ENCODE measurements around the gene PCBP3.
"Not testable (repeated sequence)": the region's sequence is repeated elsewhere in the genome, so short reads cannot be mapped to it uniquely, and the experiment has no call there.

PCBP3 gene

GRCh38 chr21:45883090-45883489, 239.6 kb downstream of the PCBP3 start:
- no peak overlapping the region for H3K4me3 ChIP-seq (ENCODE audit: low read depth, low read length)
- in situ Hi-C loops (cut with HindIII; ENCODE audit: low sequenced_read_pairs): loop anchor here (5.0 kb wide), 1 partner anchor 69 kb away; no protein-coding TSS in a partner anchor
- TF ChIP-seq, protein P1, sequence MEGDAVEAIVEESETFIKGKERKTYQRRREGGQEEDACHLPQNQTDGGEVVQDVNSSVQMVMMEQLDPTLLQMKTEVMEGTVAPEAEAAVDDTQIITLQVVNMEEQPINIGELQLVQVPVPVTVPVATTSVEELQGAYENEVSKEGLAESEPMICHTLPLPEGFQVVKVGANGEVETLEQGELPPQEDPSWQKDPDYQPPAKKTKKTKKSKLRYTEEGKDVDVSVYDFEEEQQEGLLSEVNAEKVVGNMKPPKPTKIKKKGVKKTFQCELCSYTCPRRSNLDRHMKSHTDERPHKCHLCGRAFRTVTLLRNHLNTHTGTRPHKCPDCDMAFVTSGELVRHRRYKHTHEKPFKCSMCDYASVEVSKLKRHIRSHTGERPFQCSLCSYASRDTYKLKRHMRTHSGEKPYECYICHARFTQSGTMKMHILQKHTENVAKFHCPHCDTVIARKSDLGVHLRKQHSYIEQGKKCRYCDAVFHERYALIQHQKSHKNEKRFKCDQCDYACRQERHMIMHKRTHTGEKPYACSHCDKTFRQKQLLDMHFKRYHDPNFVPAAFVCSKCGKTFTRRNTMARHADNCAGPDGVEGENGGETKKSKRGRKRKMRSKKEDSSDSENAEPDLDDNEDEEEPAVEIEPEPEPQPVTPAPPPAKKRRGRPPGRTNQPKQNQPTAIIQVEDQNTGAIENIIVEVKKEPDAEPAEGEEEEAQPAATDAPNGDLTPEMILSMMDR (IDR thresholded peaks at IDR 0.05; ENCODE audit: low read depth, low read length, missing control alignments): no peak
- no peak for DNase-seq (ENCODE audit: low read depth)

DNA sequence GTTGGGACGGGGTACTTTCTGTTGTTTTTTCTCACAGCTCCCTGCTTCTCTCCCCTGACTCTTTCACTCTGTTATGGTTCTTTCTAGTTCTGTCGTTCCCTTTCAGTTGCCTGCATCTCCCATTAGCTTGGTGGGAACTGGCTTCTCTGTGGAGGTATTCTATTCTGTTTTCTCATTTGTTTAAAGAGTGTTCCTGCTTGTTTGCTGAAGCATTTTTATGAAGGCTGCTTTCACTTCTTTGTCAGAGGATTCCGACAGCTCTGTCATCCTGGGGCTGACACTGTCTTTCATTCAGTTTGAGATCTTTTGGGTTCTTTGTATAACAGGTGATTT, 242.0 kb downstream of the PCBP3 start:
- in situ Hi-C loops (cut with HindIII; ENCODE audit: low sequenced_read_pairs): no loop called here
- no peak overlapping the region for H3K4me3 ChIP-seq (ENCODE audit: low read depth, low read length)
- no peak for DNase-seq (ENCODE audit: low read depth)
- TF ChIP-seq, protein P1 (IDR thresholded peaks at IDR 0.05; ENCODE audit: low read depth, low read length, missing control alignments): no peak

DNA sequence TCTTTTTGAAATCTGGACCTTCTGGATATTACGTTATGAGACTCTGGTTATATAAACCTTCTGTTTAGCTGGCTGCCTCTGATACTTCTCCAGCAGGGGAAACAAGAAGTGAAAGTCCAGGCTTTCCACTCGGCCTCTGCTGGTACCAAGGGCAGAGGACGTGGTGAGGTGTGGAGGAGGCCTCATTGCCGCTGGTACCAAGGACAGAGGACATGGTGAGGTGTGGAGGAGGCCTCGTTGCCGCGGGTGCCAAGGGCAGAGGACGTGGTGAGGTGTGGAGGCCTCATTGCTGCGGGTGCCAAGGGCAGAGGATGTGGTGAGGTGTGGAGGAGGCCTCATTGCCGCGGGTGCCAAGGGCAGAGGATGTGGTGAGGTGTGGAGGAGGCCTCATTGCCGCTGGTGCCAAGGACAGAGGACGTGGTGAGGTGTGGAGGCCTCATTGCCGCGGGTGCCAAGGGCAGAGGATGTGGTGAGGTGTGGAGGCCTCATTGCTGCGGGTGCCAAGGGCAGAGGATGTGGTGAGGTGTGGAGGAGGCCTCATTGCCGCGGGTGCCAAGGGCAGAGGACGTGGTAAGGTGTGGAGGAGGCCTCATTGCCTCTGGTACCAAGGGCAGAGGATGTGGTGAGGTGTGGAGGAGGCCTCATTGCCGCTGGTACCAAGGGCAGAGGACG, 242.5 kb downstream of the PCBP3 start:
- H3K4me3 ChIP-seq (ENCODE audit: low read depth, low read length); DNase-seq (ENCODE audit: low read depth): not testable (repeated sequence)

DNA sequence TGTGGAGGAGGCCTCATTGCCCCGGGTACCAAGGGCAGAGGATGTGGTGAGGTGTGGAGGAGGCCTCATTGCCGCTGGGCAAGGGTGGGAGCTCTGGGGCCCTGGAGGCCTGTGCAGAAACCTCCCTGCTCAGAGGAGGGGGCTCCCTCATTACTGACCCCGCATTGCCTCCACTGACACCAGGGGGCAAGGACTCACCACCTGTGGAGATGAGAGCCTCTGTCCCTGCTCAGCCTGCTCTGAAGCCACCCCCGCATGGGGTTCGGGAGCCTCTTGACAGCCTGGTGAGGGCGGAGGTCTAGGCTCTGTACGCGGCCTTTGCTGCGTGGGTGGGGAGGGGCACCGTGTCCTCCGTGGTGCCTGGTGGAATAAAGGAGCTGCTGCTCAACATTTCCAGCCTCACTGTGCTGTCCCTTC, 243.1 kb downstream of the PCBP3 start:
- DNase-seq (ENCODE audit: low read depth): no peak
- H3K4me3 ChIP-seq (ENCODE audit: low read depth, low read length): no peak overlapping the region
- TF ChIP-seq, protein P1 (IDR thresholded peaks at IDR 0.05; ENCODE audit: low read depth, low read length, missing control alignments): no peak
- in situ Hi-C loops (cut with HindIII; ENCODE audit: low sequenced_read_pairs): no loop called here

More for the DNA sequence above, 242.5 kb downstream of the PCBP3 start:
- in situ Hi-C loops (cut with HindIII; ENCODE audit: low sequenced_read_pairs): not testable (repeated sequence)

- DNase-seq (ENCODE audit: low read depth): no peak
- no peak overlapping the region for H3K4me3 ChIP-seq (ENCODE audit: low read depth, low read length)
- TF ChIP-seq, protein P1 (IDR thresholded peaks at IDR 0.05; ENCODE audit: low read depth, low read length, missing control alignments): no peak
- in situ Hi-C loops (cut with HindIII; ENCODE audit: low sequenced_read_pairs): no loop called here
These were observed 243.6 kb downstream of the PCBP3 start for GRCh38 chr21:45887120-45887611.

DNA sequence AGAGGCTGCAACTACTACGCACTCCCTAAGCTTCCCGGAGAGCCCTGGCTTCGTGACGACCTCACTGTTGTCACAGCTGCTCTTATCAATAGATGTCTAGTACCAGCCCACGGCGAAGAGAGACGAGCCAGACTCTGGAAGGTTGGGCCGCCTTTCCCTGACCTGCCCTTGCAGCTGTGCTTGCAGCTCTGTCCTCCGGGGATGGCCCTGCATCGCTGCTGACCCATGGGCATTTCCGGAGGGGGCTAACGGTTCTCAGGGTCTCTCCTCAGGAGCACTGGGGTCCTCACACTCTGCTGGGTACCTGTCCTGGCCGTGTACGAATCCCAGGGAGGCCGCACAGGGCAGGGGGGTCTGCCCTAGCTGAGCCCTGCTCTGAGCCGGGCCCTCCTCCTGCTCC, 244.3 kb downstream of the PCBP3 start:
- no peak overlapping the region for H3K4me3 ChIP-seq (ENCODE audit: low read depth, low read length)
- no peak for DNase-seq (ENCODE audit: low read depth)
- in situ Hi-C loops (cut with HindIII; ENCODE audit: low sequenced_read_pairs): no loop called here
- TF ChIP-seq, protein P1 (IDR thresholded peaks at IDR 0.05; ENCODE audit: low read depth, low read length, missing control alignments): no peak

DNA sequence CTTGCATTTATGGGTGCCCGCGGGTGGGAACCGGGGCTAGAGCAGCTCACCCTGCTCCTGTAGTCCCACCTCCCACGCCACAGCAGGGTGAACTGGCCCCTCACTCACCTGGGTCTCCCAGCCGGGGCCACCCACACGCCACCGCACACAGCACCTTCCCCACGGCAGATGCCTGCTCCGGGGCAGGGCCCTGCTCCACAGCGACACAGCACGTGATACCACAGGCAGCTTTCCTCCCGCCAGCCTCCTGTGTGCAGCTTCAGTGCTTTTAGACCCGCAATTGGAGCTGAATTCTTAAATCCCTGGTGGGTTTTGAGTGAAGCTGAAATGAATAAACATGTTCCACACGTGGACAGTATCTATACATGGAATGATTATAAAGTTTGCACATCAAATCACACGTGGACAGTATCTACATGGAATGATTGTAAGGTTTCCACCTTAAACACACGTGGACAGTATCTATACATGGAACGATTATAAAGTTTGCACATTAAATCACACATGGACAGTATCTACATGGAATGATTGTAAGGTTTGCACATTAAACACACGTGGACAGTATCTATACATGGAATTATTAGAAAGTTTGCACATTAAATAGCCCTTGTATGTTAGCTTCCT, 245.0 kb downstream of the PCBP3 start:
- no peak overlapping the region for H3K4me3 ChIP-seq (ENCODE audit: low read depth, low read length)
- DNase-seq (ENCODE audit: low read depth): no peak
- in situ Hi-C loops (cut with HindIII; ENCODE audit: low sequenced_read_pairs): no loop called here
- TF ChIP-seq, protein P1 (IDR thresholded peaks at IDR 0.05; ENCODE audit: low read depth, low read length, missing control alignments): no peak

Measured in astrocyte of the cerebellum (primary cell).